NCI-H187 (cell line): Measurements from ENCODE around the gene CAPN1.

ENCODE experiments used
- DNase-seq, 2 experiments: peaks; one replicate each; lab custom pipeline; 2025; lab: John Stamatoyannopoulos, UW

Gene CAPN1

GRCh38 chr11:65194564-65194963 lies 12.8 kb downstream of the CAPN1 start:
- no peak for DNase-seq

GRCh38 chr11:65204143-65204542 lies 22.4 kb downstream of the CAPN1 start:
- DNase-seq = no peak

- DNase-seq = no peak
These were observed 23.2 kb downstream of the CAPN1 start for GRCh38 chr11:65204646-65205601.

GRCh38 chr11:65205602-65205967 lies 23.9 kb downstream of the CAPN1 start:
- DNase-seq = no peak

GRCh38 chr11:65206441-65206841 lies 24.7 kb downstream of the CAPN1 start:
- DNase-seq = no peak

GRCh38 chr11:65206901-65207300 lies 25.2 kb downstream of the CAPN1 start:
- no peak for DNase-seq

- no peak for DNase-seq
These were observed 26.4 kb downstream of the CAPN1 start for GRCh38 chr11:65207918-65208784.

GRCh38 chr11:65208785-65209710 lies 27.3 kb downstream of the CAPN1 start:
- DNase-seq = no peak

- DNase-seq = no peak
These were observed 28.1 kb downstream of the CAPN1 start for GRCh38 chr11:65209711-65210360.

- no peak for DNase-seq
These were observed 28.6 kb downstream of the CAPN1 start for GRCh38 chr11:65210361-65210731.

GRCh38 chr11:65210748-65211147 lies 29.0 kb downstream of the CAPN1 start:
- no peak for DNase-seq

- no peak for DNase-seq
These were observed 29.8 kb downstream of the CAPN1 start for GRCh38 chr11:65211293-65212105.

- no peak for DNase-seq
These were observed 30.6 kb downstream of the CAPN1 start for GRCh38 chr11:65212226-65212801.

- no peak for DNase-seq
These were observed 31.8 kb downstream of the CAPN1 start for GRCh38 chr11:65213322-65214211.

GRCh38 chr11:65214212-65214845 lies 32.6 kb downstream of the CAPN1 start:
- no peak for DNase-seq

- no peak for DNase-seq
These were observed 33.8 kb downstream of the CAPN1 start for GRCh38 chr11:65215441-65216076.

- no peak for DNase-seq
These were observed 35.1 kb downstream of the CAPN1 start for GRCh38 chr11:65216830-65217229.
